DMS 273 (cell line): Measurements from ENCODE around the gene DUSP22.

Experiments used
- DNase-seq: peaks from one replicate; lab custom pipeline; 2025; ENCODE audit not compliant: unreplicated experiment; lab: John Stamatoyannopoulos, UW

The DUSP22 gene

GRCh38 chr6:349491-349921, 57.2 kb downstream of the DUSP22 start:
- no peak for DNase-seq

- DNase-seq = no peak
Measured at GRCh38 chr6:350371-350770, 58.1 kb downstream of the DUSP22 start.

- DNase-seq = no peak
Measured at GRCh38 chr6:351011-351866, 59.0 kb downstream of the DUSP22 start.

- no peak for DNase-seq
Measured at GRCh38 chr6:351867-352289, 59.6 kb downstream of the DUSP22 start.

GRCh38 chr6:352474-352873, 60.2 kb downstream of the DUSP22 start:
- DNase-seq = no peak

GRCh38 chr6:352896-353470, 60.7 kb downstream of the DUSP22 start:
- DNase-seq = no peak

GRCh38 chr6:353642-354614, 61.6 kb downstream of the DUSP22 start:
- no peak for DNase-seq

GRCh38 chr6:354631-355280, 62.5 kb downstream of the DUSP22 start:
- no peak for DNase-seq

GRCh38 chr6:355373-356208, 63.3 kb downstream of the DUSP22 start:
- DNase-seq = no peak

GRCh38 chr6:356828-357251, 64.6 kb downstream of the DUSP22 start:
- no peak for DNase-seq

- DNase-seq = no peak
Measured at GRCh38 chr6:357261-357790, 65.0 kb downstream of the DUSP22 start.

GRCh38 chr6:357791-358341, 65.6 kb downstream of the DUSP22 start:
- no peak for DNase-seq

- DNase-seq = no peak
Measured at GRCh38 chr6:358432-358831, 66.1 kb downstream of the DUSP22 start.

- no peak for DNase-seq
Measured at GRCh38 chr6:358847-359246, 66.6 kb downstream of the DUSP22 start.

GRCh38 chr6:359261-360035, 67.2 kb downstream of the DUSP22 start:
- no peak for DNase-seq

- no peak for DNase-seq
Measured at GRCh38 chr6:360349-360748, 68.1 kb downstream of the DUSP22 start.

GRCh38 chr6:360764-361373, 68.6 kb downstream of the DUSP22 start:
- DNase-seq = no peak

- DNase-seq = no peak
Measured at GRCh38 chr6:361411-362132, 69.3 kb downstream of the DUSP22 start.
